CMK (cell line): Measurements from ENCODE around the gene SLC34A1.
A peak's percentile ranks its signal among the peaks of the same experiment; 100 is the strongest.
"Not testable (repeated sequence)": the region's sequence is repeated elsewhere in the genome, so short reads cannot be mapped to it uniquely, and the experiment has no call there.

ENCODE experiments used
- DNase-seq: peaks from one replicate; pipeline ENCODE4 v3.0.0-alpha.2; 2010; ENCODE audit warnings: low read depth

Gene SLC34A1

DNA sequence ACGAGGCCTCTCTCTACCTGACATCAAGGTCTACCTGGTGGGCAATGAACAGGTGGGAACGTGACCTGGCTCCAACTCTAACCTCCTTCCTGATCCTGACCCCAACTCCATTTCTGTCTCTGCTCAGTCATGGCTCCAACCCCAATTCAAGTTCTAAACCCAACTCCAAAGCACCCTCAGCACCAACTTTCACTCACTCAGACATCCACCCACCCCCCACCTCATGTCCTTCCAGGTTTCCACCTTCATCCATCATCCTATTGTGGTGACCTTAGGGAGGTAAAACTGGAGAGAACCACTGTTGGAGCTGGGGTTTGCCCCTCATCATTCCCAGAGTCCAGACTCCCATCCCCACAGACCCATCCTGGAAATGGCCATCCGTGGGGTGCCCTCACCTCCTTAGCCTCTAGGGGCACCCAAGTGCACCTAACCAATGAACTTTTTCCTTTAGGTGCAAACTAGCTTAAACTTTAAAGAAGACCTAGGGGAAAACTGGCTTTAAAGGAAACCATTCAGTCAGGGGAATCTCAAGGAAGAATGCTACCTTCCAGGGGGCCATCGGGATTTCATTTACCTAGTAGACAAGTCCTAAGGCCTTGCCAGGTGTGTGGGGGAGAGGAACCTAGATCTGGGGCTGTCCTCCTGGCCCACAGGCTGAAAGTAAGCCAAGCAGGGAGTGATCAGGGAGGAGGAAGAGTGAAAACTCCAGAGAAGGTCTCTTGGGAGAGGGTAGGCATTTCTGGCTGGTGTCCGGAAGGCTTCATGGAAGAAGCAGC, 15.2 kb upstream of the SLC34A1 start:
- DNase-seq = no peak

DNA sequence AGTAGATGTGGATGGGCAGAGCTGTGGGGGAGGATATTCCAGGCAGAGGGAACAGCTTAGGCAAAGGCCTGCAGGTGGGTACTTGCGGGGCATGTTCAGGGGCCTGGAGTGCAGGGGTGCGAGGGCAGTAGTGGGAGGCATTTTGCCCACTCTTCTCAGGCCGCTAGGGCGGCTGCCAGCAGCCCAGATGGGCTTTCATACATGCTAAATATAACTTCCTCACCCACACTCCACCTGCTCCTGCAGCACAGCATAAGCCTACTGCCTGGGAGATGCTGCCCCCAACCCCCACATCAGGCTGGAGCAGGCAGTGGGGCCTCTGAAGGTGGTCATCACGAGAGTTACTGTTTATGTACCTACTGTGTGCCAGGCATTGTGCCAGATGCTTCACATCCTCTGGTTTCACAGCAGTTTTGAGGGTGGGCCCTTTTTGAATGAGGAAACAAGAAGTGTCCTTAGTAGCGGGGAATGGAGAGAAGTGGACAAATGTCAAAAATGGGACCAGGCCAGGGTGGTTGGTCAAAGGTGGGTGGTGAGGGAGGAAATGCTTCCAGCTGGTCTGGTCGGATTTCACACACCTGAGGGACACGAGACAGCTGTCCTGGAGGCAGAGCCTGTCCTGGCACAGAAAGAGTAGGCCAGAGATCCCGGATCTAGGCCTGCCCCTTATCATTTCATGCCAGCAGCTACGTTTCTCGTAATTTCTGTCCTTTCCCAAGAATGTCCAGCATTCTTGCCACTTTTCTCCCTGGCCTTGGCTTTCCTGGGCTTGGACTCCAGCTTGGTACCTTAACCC, 14.4 kb upstream of the SLC34A1 start:
- no peak for DNase-seq

DNA sequence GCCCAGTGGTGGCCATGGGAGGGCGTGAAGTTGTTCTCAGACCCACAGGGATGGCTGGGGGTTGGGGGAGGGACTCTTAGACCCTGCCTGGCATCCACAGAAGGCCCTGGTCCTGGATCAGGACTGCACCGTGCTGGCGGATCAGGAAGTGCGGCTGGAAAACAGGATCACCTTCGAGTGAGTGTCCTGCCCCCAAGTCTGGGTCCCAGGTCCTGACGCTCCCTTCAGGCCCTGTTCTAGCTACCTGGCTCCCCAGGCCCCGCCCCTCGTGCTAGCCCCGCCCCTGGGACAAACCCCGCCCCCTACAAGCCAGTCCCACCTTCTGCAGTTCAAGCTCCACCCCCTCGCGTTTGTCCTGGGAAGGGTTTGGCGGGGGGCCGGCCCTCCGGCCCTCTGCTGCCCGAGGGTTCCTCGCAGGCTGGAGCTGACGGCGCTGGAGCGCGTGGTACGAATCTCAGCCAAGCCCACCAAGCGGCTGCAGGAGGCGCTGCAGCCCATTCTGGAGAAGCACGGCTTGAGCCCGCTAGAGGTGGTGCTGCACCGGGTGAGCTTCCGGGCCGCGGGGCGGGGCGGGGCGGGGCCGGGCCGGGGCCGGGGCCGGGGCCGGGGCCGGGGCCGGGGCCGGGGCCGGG, 13.6 kb upstream of the SLC34A1 start:
- DNase-seq = peak; percentile 86

DNA sequence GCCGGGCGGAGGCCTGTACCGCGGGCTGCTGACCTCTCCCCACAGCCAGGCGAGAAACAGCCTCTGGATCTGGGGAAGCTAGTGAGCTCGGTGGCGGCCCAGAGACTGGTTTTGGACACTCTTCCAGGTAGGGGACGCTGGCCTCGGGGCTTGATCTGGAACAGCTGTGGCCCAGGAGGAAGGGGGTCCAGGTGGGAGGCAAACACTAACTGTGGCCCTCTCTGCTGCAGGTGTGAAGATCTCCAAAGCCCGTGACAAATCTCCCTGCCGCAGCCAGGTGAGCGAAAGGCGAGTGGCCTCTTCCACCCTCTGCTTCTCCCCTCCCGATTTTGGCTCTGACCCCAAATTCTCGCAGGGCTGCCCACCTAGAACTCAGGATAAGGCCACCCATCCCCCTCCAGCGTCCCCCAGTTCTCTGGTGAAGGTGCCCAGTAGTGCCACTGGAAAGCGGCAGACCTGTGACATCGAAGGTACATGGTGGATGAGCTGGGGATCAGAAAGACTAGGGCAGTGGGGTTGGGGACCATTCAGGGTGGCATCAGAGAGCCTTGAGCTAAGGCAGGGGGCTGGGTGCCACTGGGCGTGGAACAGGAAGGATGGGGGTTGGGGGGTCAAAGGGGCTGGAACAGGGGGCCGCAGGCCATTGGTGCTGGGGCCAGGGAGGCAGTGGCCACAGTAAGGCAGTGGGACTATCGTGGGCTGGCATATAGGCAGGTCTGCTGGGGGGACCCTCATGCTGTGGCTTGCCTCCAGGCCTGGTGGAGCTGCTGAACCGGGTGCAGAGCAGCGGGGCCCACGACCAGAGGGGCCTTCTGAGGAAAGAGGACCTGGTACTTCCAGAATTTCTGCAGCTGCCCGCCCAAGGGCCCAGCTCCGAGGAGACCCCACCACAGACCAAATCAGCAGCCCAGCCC, 12.9 kb upstream of the SLC34A1 start:
- no peak for DNase-seq

DNA sequence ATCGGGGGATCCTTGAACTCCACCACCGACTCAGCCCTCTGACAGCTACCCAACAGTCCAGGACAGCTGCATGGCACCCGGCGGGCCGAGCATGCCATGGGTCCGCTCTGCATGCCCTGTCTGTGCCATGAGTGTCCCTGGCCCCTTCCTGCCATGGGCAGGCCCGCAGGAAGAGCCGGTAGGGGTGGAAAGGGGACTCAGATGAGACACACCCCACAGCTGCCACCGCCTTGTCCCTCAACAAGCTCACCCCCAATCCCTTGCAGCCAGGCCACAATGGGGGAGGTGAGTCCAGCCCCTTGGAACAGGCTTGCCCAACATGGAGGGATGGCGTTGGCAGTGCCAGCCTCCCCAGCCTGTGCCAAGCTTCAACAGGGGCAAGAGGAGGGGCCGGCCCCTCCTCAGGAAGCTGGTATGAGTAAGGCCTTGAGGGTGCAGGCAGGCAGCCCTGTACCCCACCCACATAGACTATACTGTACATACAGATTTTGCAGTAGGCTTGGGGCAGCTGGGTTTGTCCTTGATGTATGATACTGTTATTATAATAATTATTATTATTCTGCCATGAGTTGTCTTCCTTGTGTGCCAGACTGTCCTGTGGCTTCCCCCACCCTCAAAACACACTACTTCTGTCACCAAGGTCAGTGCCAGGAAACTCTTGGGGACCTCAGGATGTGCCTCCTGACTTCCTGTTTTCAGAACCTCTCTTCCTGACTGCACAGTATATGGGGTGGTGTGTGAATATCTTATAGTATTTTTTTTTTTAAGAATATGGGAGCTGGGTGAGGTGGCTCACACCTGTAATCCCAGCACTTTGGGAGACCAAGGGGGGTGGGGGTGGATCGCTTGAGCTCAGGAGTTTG, 12.0 kb upstream of the SLC34A1 start:
- DNase-seq = no peak

DNA sequence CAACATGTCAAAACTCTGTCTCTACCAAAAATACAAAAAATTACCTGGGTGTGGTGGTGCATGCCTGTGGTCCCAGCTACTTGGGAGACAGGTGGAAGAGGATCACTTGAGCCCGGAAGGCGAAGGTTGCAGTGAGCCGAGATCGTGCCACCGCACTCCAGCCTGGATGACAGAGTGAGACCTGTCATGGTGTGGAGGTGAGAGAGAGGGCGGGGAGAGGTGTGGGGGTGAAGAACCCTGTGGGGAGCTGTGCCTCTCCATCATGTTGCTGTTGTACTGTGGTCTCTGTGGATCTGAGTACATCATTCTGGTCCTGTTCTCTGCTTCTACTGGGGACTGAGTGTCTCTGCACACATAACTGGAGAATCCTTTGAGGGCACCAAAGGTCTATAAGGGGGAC, 11.3 kb upstream of the SLC34A1 start:
- DNase-seq = no peak

DNA sequence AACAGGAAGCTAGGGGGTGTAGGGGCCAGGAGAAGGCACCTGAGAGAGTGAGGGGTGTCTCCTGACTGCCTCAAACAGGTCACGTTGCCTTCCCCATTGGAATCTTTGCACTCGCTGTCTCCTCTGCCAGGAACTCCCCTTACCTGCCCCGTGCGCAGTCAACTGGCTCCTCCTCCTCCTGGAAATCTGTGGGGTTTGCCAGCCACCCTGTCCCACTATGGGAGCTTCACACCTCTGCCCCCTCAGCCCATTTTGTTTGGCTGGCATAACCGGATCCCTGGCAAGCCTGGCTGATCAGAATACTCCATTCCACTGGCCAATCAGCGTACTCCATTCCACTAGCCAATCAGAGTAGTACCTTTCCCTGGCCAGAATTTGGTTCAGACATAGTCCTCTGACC, 10.4 kb upstream of the SLC34A1 start:
- no peak for DNase-seq

DNA sequence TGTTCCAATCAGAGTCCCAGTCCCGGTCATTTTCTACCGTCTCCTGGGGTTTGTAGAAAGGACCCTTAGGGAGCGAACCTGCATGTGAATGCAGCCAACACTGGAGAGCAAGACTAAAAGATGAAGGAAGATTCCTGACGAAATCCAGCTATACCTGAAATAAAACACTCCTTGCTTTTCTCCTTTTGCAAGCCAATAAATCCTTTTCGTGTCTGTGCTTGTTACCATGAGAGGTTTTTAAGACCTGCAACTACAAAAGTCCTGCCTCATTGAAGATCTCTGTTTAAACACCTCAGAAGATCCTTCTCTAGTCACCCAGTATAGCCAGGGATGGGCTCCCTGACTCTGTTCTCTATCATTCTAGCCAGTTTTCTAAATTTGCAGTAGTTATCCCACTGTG, 10.0 kb upstream of the SLC34A1 start:
- no peak for DNase-seq

DNA sequence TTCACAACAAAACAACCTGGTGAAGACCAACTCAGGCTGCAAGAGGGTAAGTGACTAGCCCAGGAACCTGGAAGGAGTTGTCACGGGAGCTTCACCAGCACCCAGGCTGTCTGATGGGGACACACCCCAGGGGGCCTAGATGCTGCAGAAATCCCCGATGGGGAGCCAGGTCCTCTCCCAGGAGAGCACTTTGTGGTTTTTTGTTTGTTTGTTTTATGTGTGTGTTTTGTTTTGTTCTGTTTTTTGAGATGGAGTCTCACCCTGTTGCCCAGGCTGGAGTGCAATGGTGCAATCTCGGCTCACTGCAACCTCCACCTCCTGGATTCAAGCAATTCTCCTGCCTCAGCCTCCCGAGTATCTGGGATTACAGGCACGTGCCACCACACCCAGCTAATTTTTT, 8.7 kb upstream of the SLC34A1 start:
- not testable (repeated sequence) for DNase-seq

DNA sequence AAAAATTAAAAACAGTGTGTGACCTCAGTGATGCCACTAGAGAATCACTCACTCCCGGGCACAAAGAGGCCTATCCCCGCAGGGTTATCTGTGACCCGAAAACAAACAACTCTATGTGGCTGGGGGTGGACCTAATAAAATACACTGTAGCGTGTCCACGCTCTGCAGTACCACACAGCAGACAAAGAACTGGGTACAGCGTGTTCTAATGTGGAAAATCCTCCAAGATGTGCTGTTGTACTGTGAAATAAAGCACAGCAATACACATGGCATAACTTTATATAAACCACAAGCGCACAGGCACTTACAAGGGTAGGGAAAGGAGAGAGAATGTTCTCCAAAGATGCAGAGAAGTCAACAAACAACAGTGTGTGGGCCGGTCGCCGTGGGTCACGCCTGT, 8.1 kb upstream of the SLC34A1 start:
- no peak for DNase-seq

DNA sequence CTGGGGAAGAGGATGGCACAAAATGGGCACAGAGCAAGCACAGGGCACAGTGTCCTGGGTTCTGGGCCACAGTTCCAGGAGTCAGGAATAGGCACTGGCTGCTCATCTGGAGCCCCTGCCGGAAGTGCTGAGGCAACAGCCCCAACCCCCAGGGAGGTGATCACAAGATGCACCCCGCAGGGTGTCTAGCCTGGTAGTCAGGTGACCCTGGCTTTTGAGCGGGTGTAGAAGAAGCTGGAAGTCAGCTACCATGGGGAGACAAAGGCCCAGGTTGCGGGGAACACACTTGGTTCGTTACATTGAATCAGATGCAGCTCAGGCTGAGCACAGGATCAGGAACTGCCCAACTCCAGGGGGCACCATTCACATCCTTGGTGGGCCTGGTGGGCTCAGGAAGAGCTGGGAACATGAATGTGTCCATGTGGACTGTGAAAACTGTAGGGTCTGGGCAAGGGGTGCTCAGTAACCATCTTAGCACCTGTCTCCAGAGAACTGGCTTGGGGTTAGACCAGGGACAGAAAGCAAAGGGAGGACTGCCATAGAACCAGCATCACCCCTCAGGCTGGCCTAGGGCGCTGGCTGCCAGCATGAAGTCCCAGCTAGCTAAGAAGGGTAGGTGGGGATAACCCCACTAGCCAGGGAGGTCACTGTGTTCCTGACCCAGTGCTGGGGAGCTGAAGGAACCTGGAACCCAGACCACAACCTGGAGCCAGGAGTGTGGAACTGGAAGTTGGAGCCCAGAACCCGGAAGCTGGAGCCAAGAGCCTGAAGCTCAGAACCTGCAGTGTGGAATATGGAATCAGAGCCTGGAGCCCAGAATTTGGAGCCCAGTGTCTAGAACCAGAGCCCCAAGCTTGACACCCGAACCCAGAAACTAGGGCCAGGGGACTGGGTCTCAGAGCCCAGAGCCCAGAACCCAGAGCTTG, 6.1 kb upstream of the SLC34A1 start:
- DNase-seq = no peak

DNA sequence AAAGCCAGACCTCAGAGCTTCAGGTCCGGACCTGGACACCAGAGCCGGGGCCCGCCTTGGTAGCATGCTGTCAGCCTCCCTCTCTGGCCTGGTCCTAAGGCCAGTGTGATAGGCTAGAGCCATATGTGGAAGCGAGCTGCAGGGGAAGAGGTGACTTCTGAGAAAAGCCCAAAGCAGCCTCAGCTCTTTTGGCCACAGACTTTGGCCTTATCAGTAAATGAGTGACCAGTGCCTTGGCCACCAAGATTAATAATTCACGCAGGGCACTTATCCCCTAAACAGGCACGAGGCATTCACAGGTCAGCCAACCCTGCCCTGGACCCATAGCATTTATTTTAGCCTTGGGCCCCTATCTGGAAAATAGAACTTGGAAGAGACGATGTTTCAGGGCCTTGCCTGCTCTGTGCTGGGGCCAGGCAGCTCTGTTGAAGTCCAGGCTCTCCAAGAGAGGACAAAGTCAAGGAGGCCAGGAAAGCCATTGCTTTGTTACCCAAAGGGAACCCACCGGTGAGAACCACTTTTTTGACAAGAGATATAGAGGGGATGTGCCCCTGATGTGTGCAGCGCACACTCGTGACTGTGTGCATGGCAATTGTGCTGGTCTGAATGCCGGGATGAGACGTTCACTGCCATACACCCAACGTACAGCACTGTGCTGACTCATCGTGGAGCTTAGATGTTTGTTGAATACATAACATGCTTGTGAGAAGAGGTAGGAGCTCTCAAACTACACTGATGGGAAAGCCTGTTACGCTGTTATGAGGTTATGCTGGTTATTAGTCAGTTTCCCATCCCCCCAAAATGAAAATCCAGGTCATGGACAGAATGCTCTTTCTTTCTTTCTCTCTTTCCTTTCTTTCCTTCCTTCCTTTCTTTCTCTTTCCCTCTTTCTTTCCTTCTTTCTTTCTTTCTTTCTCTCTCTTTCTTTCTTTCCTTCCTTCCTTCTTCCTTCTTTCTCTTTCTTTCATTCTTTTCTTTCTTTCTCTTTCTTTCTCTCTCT, 5.0 kb upstream of the SLC34A1 start:
- no peak for DNase-seq

DNA sequence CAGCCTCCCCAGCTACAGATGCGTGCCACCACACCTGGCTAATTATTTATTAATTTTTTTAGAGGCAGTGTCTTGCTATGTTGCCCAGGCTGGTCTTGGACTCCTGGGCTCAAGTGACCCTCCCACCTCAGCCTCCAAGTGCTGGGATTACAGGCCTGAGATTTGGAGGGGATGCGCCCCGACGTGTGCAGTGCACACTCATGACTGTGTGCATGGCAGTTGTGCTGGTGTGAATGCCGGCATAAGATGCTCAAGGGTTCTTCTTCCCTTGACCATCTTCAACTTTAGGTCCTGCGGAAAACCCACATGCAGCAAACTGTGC, 3.5 kb upstream of the SLC34A1 start:
- DNase-seq = no peak

DNA sequence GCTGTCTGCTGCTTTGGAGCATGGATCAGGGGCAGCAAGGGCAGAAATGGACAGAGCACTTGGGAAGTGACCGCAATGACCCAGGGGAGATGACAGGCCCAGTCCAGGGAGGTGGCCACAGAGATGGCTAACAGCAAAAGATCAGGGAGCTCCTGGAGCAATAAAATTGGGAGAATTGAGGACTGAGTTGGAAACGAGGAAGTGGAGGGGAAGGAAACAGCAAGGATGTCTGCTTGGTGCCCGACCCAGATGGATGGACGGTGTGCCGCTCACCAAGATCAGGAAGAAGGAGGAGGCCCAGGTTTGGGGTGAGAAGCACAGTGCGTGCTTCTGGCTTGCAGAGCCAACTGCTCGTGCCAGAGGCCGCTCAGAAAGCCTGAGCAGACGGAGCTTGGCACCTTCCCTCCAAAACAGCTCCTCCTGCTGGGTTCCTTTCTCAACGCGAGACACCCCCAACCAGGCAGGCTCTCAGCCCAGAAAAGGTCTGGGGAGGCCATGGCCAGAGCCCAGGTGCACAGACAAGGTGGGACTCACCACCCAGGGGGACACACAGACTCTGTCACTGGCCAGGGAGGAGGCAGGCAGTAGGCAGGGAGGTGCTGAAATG, 1.7 kb upstream of the SLC34A1 start:
- no peak for DNase-seq

DNA sequence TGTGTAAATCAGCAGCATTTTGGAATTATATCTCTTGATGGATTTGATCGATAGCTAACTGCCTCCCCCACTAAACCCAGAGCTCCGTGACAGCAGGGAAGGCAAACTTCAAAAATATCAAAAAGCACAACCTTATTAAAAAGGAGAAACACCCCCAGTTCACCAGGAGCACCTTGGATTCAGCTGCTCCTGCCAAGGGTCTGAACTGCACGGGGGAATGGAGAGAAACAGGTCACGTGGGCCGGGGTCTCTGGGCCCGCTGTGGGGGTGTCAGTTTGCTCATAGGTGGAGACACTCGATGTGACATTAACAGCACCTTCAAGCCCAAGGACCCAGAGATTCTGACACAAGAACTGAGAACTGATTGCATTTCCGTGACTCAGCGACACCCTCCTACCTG, 1.1 kb upstream of the SLC34A1 start:
- DNase-seq = no peak

DNA sequence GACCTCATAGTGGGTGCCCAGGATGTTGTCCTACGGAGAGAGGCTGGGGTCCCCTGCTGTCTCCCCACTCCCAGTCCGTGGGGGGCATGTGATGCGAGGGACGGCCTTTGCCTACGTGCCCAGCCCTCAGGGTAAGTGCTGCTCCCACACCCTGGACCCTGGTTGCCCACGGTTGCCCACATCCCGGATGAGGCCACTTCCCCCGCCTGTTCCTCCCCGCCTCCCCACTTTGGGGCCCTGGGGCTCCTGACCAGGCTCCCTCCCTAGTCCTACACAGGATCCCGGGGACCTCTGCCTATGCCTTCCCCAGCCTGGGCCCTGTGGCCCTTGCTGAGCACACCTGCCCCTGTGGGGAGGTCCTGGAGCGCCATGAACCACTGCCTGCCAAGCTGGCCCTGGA, 1.5 kb downstream of the SLC34A1 start:
- no peak for DNase-seq

DNA sequence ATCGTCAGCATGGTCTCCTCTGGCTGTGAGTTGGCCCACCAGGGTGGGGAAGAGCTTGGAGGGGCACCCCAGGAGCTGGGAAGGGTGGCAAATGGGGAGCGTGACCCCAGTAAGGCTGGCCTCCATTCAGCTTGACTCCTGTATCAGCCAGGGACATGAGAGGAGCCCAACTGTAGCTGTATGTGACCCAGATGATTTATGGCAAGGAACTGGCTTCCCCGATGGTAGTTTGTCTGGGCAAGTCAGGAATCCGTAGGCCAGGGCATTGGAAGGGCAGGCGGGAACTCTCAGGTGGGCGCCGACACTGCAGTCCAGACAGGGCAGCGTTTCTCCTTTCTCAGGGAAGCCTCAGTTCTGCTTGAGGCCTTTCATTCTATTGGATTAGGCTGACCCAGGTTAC, 2.3 kb downstream of the SLC34A1 start:
- DNase-seq = no peak

DNA sequence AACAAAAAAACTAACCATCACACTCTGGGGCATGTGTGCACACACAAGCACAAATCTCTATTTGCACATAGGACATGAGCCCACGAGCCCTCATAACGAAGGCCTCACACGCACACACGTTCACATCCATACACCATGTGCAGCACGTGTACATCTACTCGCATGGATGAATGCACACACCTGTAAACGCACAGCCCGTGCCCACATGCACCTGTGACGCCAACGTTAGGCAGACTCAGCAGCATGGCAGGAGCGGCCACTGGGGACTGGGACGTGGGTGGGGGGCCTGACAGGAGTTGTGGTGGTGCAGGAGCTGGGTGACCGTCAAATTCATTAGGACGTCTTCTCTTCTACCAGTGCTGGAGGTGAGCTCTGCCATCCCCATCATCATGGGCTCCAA, 3.2 kb downstream of the SLC34A1 start:
- no peak for DNase-seq
